HEK293 (cell line): ENCODE results near the gene TCEAL1.
A peak's percentile ranks its signal among the peaks of the same experiment; 100 is the strongest.

ENCODE experiments used
- TCF7L2 ChIP-seq: IDR thresholded peaks from 2 replicates; pipeline ENCODE4 v1.6.1; 2011; ENCODE audit warnings: low read depth, mild to moderate bottlenecking, inconsistent platforms, low read length, moderate library complexity, borderline replicate concordance
- TRIM28 ChIP-seq: IDR thresholded peaks from 2 replicates; pipeline ENCODE4 v1.6.1; 2011; ENCODE audit warnings: low read length, control low read depth, borderline replicate concordance
- ZBTB48 ChIP-seq: fragments of 450-650 bp; formaldehyde crosslinking; IDR thresholded peaks from 2 replicates; pipeline ENCODE4 v1.5.1; 2016; ENCODE audit warnings: missing biosample characterization, missing genetic modification characterization
- ZNF10 ChIP-seq: fragments of 450-650 bp; formaldehyde crosslinking; IDR thresholded peaks from 2 replicates; pipeline ENCODE4 v1.5.1; 2017; ENCODE audit warnings: missing biosample characterization, missing genetic modification characterization
- ZNF146 ChIP-seq: fragments of 450-650 bp; formaldehyde crosslinking; IDR thresholded peaks from 2 replicates; pipeline ENCODE4 v1.5.1; 2016; ENCODE audit warnings: missing biosample characterization, missing genetic modification characterization
- ZNF155 ChIP-seq: fragments of 450-650 bp; formaldehyde crosslinking; IDR thresholded peaks from 2 replicates; pipeline ENCODE4 v1.5.1; 2016; ENCODE audit warnings: missing biosample characterization, missing genetic modification characterization
- ZNF174 ChIP-seq: fragments of 450-650 bp; formaldehyde crosslinking; IDR thresholded peaks from 2 replicates; pipeline ENCODE4 v1.5.0; 2017; ENCODE audit warnings: missing biosample characterization, mild to moderate bottlenecking, missing genetic modification characterization
- ZNF2 ChIP-seq: fragments of 450-650 bp; formaldehyde crosslinking; IDR thresholded peaks from 2 replicates; pipeline ENCODE4 v1.5.1; 2016; ENCODE audit warnings: missing biosample characterization, missing genetic modification characterization
- ZNF211 ChIP-seq: fragments of 450-650 bp; formaldehyde crosslinking; IDR thresholded peaks from 2 replicates; pipeline ENCODE4 v1.5.1; 2016; ENCODE audit warnings: low read depth, missing biosample characterization, missing genetic modification characterization
- ZNF248 ChIP-seq: fragments of 450-650 bp; formaldehyde crosslinking; IDR thresholded peaks from 2 replicates; pipeline ENCODE4 v1.5.1; 2017; ENCODE audit warnings: missing biosample characterization, missing genetic modification characterization
- ZNF391 ChIP-seq: fragments of 450-650 bp; formaldehyde crosslinking; IDR thresholded peaks from 2 replicates; pipeline ENCODE4 v1.5.1; 2016; ENCODE audit warnings: low read depth, missing biosample characterization, missing genetic modification characterization, borderline replicate concordance
- ZNF433 ChIP-seq: fragments of 450-650 bp; formaldehyde crosslinking; IDR thresholded peaks from 2 replicates; pipeline ENCODE4 v1.5.1; 2016; ENCODE audit warnings: missing biosample characterization, missing genetic modification characterization, low read depth
- ZNF514 ChIP-seq: fragments of 450-650 bp; formaldehyde crosslinking; IDR thresholded peaks from 2 replicates; pipeline ENCODE4 v1.5.1; 2016; ENCODE audit warnings: missing biosample characterization, missing genetic modification characterization
- ZNF529 ChIP-seq: fragments of 450-650 bp; formaldehyde crosslinking; IDR thresholded peaks from 2 replicates; pipeline ENCODE4 v1.5.1; 2017; ENCODE audit warnings: missing genetic modification characterization, missing biosample characterization; ENCODE audit not compliant: insufficient replicate concordance
- ZNF549 ChIP-seq: fragments of 450-650 bp; IDR thresholded peaks from 2 replicates; pipeline ENCODE4 v1.5.1; 2018; ENCODE audit warnings: missing biosample characterization, missing genetic modification characterization, mild to moderate bottlenecking, inconsistent platforms, moderate library complexity
- ZNF560 ChIP-seq: fragments of 450-650 bp; formaldehyde crosslinking; IDR thresholded peaks from 2 replicates; pipeline ENCODE4 v1.5.1; 2017; ENCODE audit warnings: missing biosample characterization, missing genetic modification characterization, borderline replicate concordance
- ZNF610 ChIP-seq: fragments of 450-650 bp; formaldehyde crosslinking; IDR thresholded peaks from 2 replicates; pipeline ENCODE4 v1.5.1; 2016; ENCODE audit warnings: missing biosample characterization, missing genetic modification characterization, borderline replicate concordance
- ZNF626 ChIP-seq: fragments of 450-650 bp; sonication (Bioruptor Pico); formaldehyde crosslinking; IDR thresholded peaks from 2 replicates; pipeline ENCODE4 v1.5.1; 2018; ENCODE audit warnings: missing biosample characterization, missing genetic modification characterization, inconsistent platforms
- ZNF791 ChIP-seq: fragments of 450-650 bp; formaldehyde crosslinking; IDR thresholded peaks from 2 replicates; pipeline ENCODE4 v1.5.1; 2016; ENCODE audit warnings: missing biosample characterization, missing genetic modification characterization
- ZXDB ChIP-seq: fragments of 450-650 bp; formaldehyde crosslinking; IDR thresholded peaks from 2 replicates; pipeline ENCODE4 v1.5.1; 2016; ENCODE audit warnings: missing biosample characterization, missing genetic modification characterization
- TF ChIP-seq, protein P1 (sequence below): fragments of 450-650 bp; formaldehyde crosslinking; IDR thresholded peaks from 2 replicates; pipeline ENCODE4; 2016; ENCODE audit warnings: missing biosample characterization, missing genetic modification characterization
- TF ChIP-seq, protein P2 (sequence below): fragments of 450-650 bp; formaldehyde crosslinking; IDR thresholded peaks from 2 replicates; pipeline ENCODE4 v1.5.1; 2016; ENCODE audit warnings: missing biosample characterization, missing genetic modification characterization
- TF ChIP-seq, protein P3 (sequence below): sonication (generic); formaldehyde crosslinking; IDR thresholded peaks from 2 replicates; pipeline ENCODE4 v1.8.1; 2022; ENCODE audit warnings: mild to moderate bottlenecking, moderate library complexity, missing genetic modification reagents
- TF ChIP-seq, protein P4 (sequence below): fragments of 450-650 bp; IDR thresholded peaks from 2 replicates; pipeline ENCODE4 v1.5.1; 2018; ENCODE audit warnings: missing biosample characterization, missing genetic modification characterization
- TF ChIP-seq, protein P5 (sequence below): fragments of 450-650 bp; formaldehyde crosslinking; IDR thresholded peaks from 2 replicates; pipeline ENCODE4 v1.5.1; 2017; ENCODE audit warnings: missing biosample characterization, missing genetic modification characterization
- TF ChIP-seq, protein P6 (sequence below): fragments of 450-650 bp; formaldehyde crosslinking; IDR thresholded peaks from 2 replicates; pipeline ENCODE4 v1.5.1; 2016; ENCODE audit warnings: missing biosample characterization, missing genetic modification characterization

The TCEAL1 gene

DNA sequence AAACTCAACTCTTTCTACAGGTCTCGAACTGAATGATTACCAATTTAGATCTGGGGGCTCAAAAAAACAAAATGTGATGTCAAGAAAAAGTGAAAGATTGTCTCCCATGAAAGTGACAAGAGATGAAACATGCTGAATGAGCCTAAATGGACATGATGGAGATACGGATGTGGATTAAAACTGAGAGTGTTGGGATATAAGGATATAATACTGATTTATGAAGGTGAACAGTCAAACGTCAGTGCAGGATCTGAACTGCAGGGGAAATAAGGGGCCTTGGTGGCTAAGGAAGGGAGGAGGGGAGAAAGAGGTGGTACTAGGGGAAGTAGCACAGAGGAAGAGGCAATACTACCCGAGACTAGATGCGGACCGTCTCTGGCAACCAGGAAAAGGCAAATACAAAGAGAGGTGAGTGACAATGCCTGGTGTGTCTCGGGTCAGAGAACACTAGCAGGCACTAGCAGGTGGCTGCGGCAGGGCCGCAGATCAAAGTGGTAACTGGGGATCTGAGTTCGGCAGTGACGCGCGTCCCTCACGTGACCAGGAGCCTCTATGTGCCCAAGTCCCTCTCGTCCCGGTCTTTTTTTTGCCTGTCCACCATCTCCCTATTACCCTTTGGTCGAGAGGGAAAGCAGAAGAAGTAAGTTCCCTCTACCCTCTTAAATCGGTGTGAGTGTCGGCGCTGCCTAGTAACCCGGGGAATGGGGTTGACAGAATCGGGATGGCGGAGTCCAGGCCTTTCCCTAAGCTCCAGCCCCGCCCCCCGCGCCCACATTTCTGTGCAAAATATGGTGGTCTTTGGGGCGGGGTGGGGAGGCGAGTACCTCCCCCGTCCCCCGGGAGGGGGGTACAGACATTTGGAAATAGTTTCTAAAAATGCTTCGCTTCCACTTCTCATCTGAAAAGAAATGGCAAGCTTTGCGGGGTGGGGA, at the start of gene TCEAL1 (continued):
- TF ChIP-seq, protein P1, sequence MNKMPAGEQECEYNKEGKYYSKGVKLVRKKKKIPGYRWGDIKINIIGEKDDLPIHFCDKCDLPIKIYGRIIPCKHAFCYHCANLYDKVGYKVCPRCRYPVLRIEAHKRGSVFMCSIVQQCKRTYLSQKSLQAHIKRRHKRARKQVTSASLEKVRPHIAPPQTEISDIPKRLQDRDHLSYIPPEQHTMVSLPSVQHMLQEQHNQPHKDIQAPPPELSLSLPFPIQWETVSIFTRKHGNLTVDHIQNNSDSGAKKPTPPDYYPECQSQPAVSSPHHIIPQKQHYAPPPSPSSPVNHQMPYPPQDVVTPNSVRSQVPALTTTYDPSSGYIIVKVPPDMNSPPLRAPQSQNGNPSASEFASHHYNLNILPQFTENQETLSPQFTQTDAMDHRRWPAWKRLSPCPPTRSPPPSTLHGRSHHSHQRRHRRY: no peak
- TF ChIP-seq, protein P2, sequence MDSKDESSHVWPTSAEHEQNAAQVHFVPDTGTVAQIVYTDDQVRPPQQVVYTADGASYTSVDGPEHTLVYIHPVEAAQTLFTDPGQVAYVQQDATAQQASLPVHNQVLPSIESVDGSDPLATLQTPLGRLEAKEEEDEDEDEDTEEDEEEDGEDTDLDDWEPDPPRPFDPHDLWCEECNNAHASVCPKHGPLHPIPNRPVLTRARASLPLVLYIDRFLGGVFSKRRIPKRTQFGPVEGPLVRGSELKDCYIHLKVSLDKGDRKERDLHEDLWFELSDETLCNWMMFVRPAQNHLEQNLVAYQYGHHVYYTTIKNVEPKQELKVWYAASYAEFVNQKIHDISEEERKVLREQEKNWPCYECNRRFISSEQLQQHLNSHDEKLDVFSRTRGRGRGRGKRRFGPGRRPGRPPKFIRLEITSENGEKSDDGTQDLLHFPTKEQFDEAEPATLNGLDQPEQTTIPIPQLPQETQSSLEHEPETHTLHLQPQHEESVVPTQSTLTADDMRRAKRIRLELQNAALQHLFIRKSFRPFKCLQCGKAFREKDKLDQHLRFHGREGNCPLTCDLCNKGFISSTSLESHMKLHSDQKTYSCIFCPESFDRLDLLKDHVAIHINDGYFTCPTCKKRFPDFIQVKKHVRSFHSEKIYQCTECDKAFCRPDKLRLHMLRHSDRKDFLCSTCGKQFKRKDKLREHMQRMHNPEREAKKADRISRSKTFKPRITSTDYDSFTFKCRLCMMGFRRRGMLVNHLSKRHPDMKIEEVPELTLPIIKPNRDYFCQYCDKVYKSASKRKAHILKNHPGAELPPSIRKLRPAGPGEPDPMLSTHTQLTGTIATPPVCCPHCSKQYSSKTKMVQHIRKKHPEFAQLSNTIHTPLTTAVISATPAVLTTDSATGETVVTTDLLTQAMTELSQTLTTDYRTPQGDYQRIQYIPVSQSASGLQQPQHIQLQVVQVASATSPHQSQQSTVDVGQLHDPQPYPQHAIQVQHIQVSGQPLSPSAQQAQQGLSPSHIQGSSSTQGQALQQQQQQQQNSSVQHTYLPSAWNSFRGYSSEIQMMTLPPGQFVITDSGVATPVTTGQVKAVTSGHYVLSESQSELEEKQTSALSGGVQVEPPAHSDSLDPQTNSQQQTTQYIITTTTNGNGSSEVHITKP (tag by site-specific recombination): peak; percentile 80
- TF ChIP-seq ZNF2 (no peak), ZNF248 (no peak), ZNF514 (no peak), ZNF791 (tag by site-specific recombination) (no peak), ZNF433 (no peak), ZNF155 (tag by site-specific recombination) (no peak), ZNF610 (tag by site-specific recombination) (no peak), ZNF626 (tag by site-specific recombination) (no peak), ZNF391 (no peak), ZXDB (tag by site-specific recombination) (no peak), ZNF10 (tag by site-specific recombination) (no peak; the same call in 1 of the 2 replicates), ZNF529 (tag by site-specific recombination) (no peak), ZNF560 (tag by site-specific recombination) (no peak), ZNF174 (tag by site-specific recombination) (no peak), ZNF549 (tag by site-specific recombination) (no peak), TCF7L2 (peak; percentile 91), ZNF146 (tag by site-specific recombination) (no peak), TRIM28 (no peak), ZBTB48 (tag by site-specific recombination) (peak; percentile 49), ZNF211 (tag by site-specific recombination) (no peak)
- TF ChIP-seq, protein P3, sequence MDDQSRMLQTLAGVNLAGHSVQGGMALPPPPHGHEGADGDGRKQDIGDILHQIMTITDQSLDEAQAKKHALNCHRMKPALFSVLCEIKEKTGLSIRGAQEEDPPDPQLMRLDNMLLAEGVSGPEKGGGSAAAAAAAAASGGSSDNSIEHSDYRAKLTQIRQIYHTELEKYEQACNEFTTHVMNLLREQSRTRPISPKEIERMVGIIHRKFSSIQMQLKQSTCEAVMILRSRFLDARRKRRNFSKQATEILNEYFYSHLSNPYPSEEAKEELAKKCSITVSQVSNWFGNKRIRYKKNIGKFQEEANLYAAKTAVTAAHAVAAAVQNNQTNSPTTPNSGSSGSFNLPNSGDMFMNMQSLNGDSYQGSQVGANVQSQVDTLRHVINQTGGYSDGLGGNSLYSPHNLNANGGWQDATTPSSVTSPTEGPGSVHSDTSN: no peak; the same call in 1 of the 2 replicates
- TF ChIP-seq, protein P4, sequence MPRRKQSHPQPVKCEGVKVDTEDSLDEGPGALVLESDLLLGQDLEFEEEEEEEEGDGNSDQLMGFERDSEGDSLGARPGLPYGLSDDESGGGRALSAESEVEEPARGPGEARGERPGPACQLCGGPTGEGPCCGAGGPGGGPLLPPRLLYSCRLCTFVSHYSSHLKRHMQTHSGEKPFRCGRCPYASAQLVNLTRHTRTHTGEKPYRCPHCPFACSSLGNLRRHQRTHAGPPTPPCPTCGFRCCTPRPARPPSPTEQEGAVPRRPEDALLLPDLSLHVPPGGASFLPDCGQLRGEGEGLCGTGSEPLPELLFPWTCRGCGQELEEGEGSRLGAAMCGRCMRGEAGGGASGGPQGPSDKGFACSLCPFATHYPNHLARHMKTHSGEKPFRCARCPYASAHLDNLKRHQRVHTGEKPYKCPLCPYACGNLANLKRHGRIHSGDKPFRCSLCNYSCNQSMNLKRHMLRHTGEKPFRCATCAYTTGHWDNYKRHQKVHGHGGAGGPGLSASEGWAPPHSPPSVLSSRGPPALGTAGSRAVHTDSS (tag by site-specific recombination): no peak
- TF ChIP-seq, protein P5, sequence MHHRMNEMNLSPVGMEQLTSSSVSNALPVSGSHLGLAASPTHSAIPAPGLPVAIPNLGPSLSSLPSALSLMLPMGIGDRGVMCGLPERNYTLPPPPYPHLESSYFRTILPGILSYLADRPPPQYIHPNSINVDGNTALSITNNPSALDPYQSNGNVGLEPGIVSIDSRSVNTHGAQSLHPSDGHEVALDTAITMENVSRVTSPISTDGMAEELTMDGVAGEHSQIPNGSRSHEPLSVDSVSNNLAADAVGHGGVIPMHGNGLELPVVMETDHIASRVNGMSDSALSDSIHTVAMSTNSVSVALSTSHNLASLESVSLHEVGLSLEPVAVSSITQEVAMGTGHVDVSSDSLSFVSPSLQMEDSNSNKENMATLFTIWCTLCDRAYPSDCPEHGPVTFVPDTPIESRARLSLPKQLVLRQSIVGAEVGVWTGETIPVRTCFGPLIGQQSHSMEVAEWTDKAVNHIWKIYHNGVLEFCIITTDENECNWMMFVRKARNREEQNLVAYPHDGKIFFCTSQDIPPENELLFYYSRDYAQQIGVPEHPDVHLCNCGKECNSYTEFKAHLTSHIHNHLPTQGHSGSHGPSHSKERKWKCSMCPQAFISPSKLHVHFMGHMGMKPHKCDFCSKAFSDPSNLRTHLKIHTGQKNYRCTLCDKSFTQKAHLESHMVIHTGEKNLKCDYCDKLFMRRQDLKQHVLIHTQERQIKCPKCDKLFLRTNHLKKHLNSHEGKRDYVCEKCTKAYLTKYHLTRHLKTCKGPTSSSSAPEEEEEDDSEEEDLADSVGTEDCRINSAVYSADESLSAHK (tag by site-specific recombination): no peak
- TF ChIP-seq, protein P6, sequence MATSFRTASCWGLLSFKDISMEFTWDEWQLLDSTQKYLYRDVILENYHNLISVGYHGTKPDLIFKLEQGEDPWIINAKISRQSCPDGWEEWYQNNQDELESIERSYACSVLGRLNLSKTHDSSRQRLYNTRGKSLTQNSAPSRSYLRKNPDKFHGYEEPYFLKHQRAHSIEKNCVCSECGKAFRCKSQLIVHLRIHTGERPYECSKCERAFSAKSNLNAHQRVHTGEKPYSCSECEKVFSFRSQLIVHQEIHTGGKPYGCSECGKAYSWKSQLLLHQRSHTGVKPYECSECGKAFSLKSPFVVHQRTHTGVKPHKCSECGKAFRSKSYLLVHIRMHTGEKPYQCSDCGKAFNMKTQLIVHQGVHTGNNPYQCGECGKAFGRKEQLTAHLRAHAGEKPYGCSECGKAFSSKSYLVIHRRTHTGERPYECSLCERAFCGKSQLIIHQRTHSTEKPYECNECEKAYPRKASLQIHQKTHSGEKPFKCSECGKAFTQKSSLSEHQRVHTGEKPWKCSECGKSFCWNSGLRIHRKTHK: no peak
